DOHH2 (cell line): ENCODE measurements around the gene SOX18.

Experiments used
- H3F3A ChIP-seq: fragments of 200-600 bp; sonication (generic), shearing (Covaris generic); 2 replicates; pipeline ENCODE4 v1.6.0; 2016; ENCODE audit warnings: antibody characterized with exemption, mild to moderate bottlenecking; ENCODE audit not compliant: control insufficient read depth, insufficient read depth
- H3K27ac ChIP-seq: fragments of 200-600 bp; sonication (generic); 2 replicates; pipeline ENCODE4 v1.5.1; 2014; ENCODE audit warnings: low read depth, mild to moderate bottlenecking, low read length, moderate library complexity
- H3K27me3 ChIP-seq: fragments of 200-600 bp; sonication (generic); 2 replicates; pipeline ENCODE4 v1.6.1; 2014; ENCODE audit warnings: mild to moderate bottlenecking, low read length, mixed read lengths; ENCODE audit not compliant: control insufficient read depth
- H3K36me3 ChIP-seq: fragments of 200-600 bp; sonication (generic); 2 replicates; pipeline ENCODE4 v1.6.1; 2014; ENCODE audit warnings: mild to moderate bottlenecking, low read length, moderate library complexity, mixed read lengths; ENCODE audit not compliant: control insufficient read depth
- H3K4me1 ChIP-seq: fragments of 200-600 bp; sonication (generic); 2 replicates; pipeline ENCODE4 v1.6.1; 2014; ENCODE audit warnings: mild to moderate bottlenecking, low read length, mixed read lengths; ENCODE audit not compliant: control insufficient read depth
- H3K4me2 ChIP-seq: fragments of 200-600 bp; sonication (generic); 2 replicates; pipeline ENCODE4 v1.6.0; 2014; ENCODE audit warnings: mild to moderate bottlenecking, low read length, moderate library complexity
- H3K4me3 ChIP-seq: fragments of 200-600 bp; sonication (generic); 2 replicates; pipeline ENCODE4 v1.5.1; 2014; ENCODE audit warnings: mild to moderate bottlenecking, low read length, mixed read lengths
- H3K79me2 ChIP-seq: fragments of 200-600 bp; sonication (generic); 2 replicates; pipeline ENCODE4 v1.6.1; 2014; ENCODE audit warnings: mild to moderate bottlenecking, low read length, mixed read lengths; ENCODE audit not compliant: control insufficient read depth
- H3K9me2 ChIP-seq: fragments of 200-600 bp; sonication (generic); replicated peaks from 2 replicates; pipeline ENCODE4 v1.6.1; 2014; ENCODE audit warnings: mild to moderate bottlenecking, low read length, mixed read lengths; ENCODE audit not compliant: control insufficient read depth
- H3K9me3 ChIP-seq: fragments of 200-600 bp; sonication (generic); 2 replicates; pipeline ENCODE4 v1.6.1; 2014; ENCODE audit warnings: antibody characterized with exemption, low read length, mixed read lengths; ENCODE audit not compliant: control insufficient read depth, insufficient read depth
- H4K20me1 ChIP-seq: fragments of 200-600 bp; sonication (generic); 2 replicates; pipeline ENCODE4 v1.6.0; 2014; ENCODE audit warnings: low read depth, mild to moderate bottlenecking, antibody characterized with exemption, low read length, moderate library complexity; ENCODE audit not compliant: control insufficient read depth, insufficient read depth
- EZH2phosphoT487 ChIP-seq: fragments of 200-600 bp; sonication (generic); IDR thresholded peaks from 2 replicates; pipeline ENCODE4 v1.6.1; 2017; ENCODE audit warnings: borderline replicate concordance, mild to moderate bottlenecking, antibody characterized with exemption, low read length, moderate library complexity, mixed read lengths
- TF ChIP-seq, protein P1 (sequence below): fragments of 200-600 bp; sonication (generic); IDR thresholded peaks from one replicate; pipeline ENCODE4 v1.5.1; 2014; ENCODE audit warnings: antibody characterized with exemption, mild to moderate bottlenecking, low read depth, low read length; ENCODE audit not compliant: poor library complexity, severe bottlenecking

Gene SOX18

DNA sequence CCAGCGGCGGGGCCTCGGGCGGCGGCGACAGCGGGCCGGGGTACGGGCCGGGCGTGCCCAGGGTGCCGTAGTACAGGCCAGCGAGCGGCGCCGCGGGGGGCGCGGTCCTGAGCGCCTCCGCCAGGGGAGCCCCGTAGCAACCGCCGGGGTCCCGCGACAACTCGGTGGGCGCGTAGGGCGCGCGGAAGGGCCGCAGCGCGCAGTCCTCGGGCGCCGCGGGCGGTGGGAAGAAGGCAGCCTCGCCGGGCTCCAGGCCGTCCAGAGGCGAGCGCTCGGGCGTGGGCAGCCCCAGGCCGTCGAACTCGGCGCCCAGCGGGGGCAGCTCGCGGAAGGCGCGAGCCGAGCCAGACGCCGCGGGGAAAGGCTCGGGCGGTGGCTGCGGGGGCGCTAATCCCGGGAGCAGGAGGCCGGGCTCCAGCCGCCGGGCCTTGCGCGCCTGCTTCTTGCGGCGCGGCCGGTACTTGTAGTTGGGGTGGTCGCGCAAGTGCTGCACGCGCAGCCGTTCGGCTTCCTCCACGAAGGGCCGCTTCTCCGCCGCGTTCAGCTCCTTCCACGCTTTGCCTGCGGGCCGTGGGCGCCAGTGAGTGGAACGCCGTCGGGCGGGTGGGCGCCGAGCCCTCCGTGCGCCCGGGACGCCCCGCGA is 916 bp downstream of the SOX18 start:
- Histone ChIP-seq H4K20me1 (no peaks in the 10 kb centered on the region), H3K9me2 (no peaks in the 10 kb centered on the region), H3K27me3 (peaks cover 35% of the 10 kb centered on the region), H3K79me2 (no peaks in the 10 kb centered on the region), H3K4me1 (no peaks in the 10 kb centered on the region; the same call in 1 of the 2 replicates), H3F3A (peaks cover 7% of the 10 kb centered on the region), H3K36me3 (no peaks in the 10 kb centered on the region), H3K9me3 (no peaks in the 10 kb centered on the region), H3K4me3 (no peak overlapping the region), H3K27ac (no peak overlapping the region), H3K4me2 (no peak overlapping the region)
- no peak for TF ChIP-seq EZH2phosphoT487
- TF ChIP-seq, protein P1, sequence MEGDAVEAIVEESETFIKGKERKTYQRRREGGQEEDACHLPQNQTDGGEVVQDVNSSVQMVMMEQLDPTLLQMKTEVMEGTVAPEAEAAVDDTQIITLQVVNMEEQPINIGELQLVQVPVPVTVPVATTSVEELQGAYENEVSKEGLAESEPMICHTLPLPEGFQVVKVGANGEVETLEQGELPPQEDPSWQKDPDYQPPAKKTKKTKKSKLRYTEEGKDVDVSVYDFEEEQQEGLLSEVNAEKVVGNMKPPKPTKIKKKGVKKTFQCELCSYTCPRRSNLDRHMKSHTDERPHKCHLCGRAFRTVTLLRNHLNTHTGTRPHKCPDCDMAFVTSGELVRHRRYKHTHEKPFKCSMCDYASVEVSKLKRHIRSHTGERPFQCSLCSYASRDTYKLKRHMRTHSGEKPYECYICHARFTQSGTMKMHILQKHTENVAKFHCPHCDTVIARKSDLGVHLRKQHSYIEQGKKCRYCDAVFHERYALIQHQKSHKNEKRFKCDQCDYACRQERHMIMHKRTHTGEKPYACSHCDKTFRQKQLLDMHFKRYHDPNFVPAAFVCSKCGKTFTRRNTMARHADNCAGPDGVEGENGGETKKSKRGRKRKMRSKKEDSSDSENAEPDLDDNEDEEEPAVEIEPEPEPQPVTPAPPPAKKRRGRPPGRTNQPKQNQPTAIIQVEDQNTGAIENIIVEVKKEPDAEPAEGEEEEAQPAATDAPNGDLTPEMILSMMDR: no peak

GRCh38 chr20:64047968-64048401 is 1.5 kb downstream of the SOX18 start:
- no peaks in the 10 kb centered on the region for H3K79me2 ChIP-seq
- no peak overlapping the region for H3K27ac ChIP-seq
- H3K4me3 ChIP-seq: no peak overlapping the region
- no peaks in the 10 kb centered on the region; the same call in 1 of the 2 replicates for H3K4me1 ChIP-seq
- H3K9me3 ChIP-seq: no peaks in the 10 kb centered on the region
- H4K20me1 ChIP-seq: no peaks in the 10 kb centered on the region
- peaks cover 11% of the 10 kb centered on the region for H3F3A ChIP-seq
- H3K4me2 ChIP-seq: no peak overlapping the region
- no peaks in the 10 kb centered on the region for H3K9me2 ChIP-seq
- H3K36me3 ChIP-seq: no peaks in the 10 kb centered on the region
- peaks cover 31% of the 10 kb centered on the region for H3K27me3 ChIP-seq
- TF ChIP-seq EZH2phosphoT487: no peak
- TF ChIP-seq, protein P1: no peak

GRCh38 chr20:64047046-64047389 is 2.4 kb downstream of the SOX18 start:
- H3K4me3 ChIP-seq: no peak overlapping the region
- no peaks in the 10 kb centered on the region for H3K9me2 ChIP-seq
- no peak for TF ChIP-seq EZH2phosphoT487
- TF ChIP-seq, protein P1: no peak
- peaks cover 11% of the 10 kb centered on the region for H3F3A ChIP-seq
- no peaks in the 10 kb centered on the region for H3K9me3 ChIP-seq
- no peaks in the 10 kb centered on the region for H3K79me2 ChIP-seq
- H3K27ac ChIP-seq: no peak overlapping the region
- H3K4me1 ChIP-seq: peaks cover 5% of the 10 kb centered on the region
- no peak overlapping the region for H3K4me2 ChIP-seq
- H4K20me1 ChIP-seq: no peaks in the 10 kb centered on the region
- peaks cover 22% of the 10 kb centered on the region for H3K27me3 ChIP-seq
- H3K36me3 ChIP-seq: no peaks in the 10 kb centered on the region
